GM10248 (cell line): ENCODE data around the gene ANKRD23.

Experiments
- CTCF ChIA-PET: fragments of 300-600 bp; sonication (Branson Sonifier 250); formaldehyde crosslinking; extraction: SDS; loops from one replicate; lab custom pipeline; 2021; ENCODE audit warnings: antibody characterized with exemption; lab: Yijun Ruan, JAX
- POLR2A ChIA-PET: fragments of 350-650 bp; sonication (Branson Sonifier 250); formaldehyde crosslinking; extraction: SDS; loops from one replicate; lab custom pipeline; 2020; ENCODE audit warnings: antibody characterized with exemption; lab: Yijun Ruan, JAX
- DNase-seq: peaks from one replicate; pipeline ENCODE4 v3.0.0; 2012; ENCODE audit errors: extremely low spot score
- CTCF ChIP-seq: IDR thresholded peaks from 2 replicates; pipeline ENCODE4 v1.5.1; 2012; ENCODE audit warnings: mild to moderate bottlenecking, low read depth; ENCODE audit errors: extremely low read depth, missing control alignments, control extremely low read depth

ANKRD23 gene

GRCh38 chr2:96859099-96859649, 15.4 kb upstream of the ANKRD23 start:
- no peak for TF ChIP-seq CTCF
- DNase-seq = no peak
- ChIA-PET POLR2A (no interaction called here), CTCF (interaction anchor here (1.5 to 6.8 kb wide), 7 partner anchors 9 to 110 kb away, joined by 7 to 114 read pairs (median 8); partner anchors contain the start of genes ANKRD23 and SEMA4C)

- CTCF ChIA-PET = interaction anchor here (0.6 to 6.8 kb wide), 46 partner anchors 10 to 741 kb away, joined by 3 to 114 read pairs (median 6); partner anchors contain the start of genes ADRA2B, ANKRD23, ANKRD36 and CNNM3
- peak; percentile 100 for DNase-seq
- TF ChIP-seq CTCF = peak; percentile 96
- POLR2A ChIA-PET = interaction anchor here (1.4 kb wide), 1 partner anchor 15 kb away, joined by 3 read pairs; no protein-coding TSS in a partner anchor
Measured at GRCh38 chr2:96857667-96858372, 14.0 kb upstream of the ANKRD23 start, which contains the start of gene ANKRD39. TSS of gene ANKRD39 (minus strand) at chr2:96858016. CDS start at chr2:96857987, 29 bp downstream.

- ChIA-PET POLR2A (interaction anchor here (1.4 kb wide), 1 partner anchor 16 kb away, joined by 3 read pairs; no protein-coding TSS in a partner anchor), CTCF (interaction anchor here (0.6 to 6.8 kb wide), 44 partner anchors 9 to 740 kb away, joined by 3 to 114 read pairs (median 6); partner anchors contain the start of genes ADRA2B, ANKRD23, ANKRD36 and CNNM3)
- no peak for TF ChIP-seq CTCF
- no peak for DNase-seq
Measured at GRCh38 chr2:96856776-96857666, 13.2 kb upstream of the ANKRD23 start.

GRCh38 chr2:96853321-96853720, 9.5 kb upstream of the ANKRD23 start:
- DNase-seq = no peak
- POLR2A ChIA-PET = no interaction called here
- CTCF ChIA-PET = interaction anchor here (1.0 to 1.6 kb wide), 2 partner anchors 16 to 106 kb away, joined by 4 read pairs; no protein-coding TSS in a partner anchor

GRCh38 chr2:96852667-96853066, 8.8 kb upstream of the ANKRD23 start:
- POLR2A ChIA-PET = no interaction called here
- TF ChIP-seq CTCF = no peak
- CTCF ChIA-PET = interaction anchor here (1.0 to 1.6 kb wide), 4 partner anchors 16 to 107 kb away, joined by 3 to 4 read pairs (median 4); no protein-coding TSS in a partner anchor
- DNase-seq = no peak

More at GRCh38 chr2:96853321-96853720, 9.5 kb upstream of the ANKRD23 start:
- TF ChIP-seq CTCF = no peak
